GM12875 (cell line): ENCODE measurements around the gene DDX31.

Source experiments
- H3K4me3 ChIP-seq: one replicate; pipeline ENCODE4 v1.5.1; 2011; ENCODE audit warnings: low read depth, low read length, control low read depth
- CTCF ChIP-seq: IDR thresholded peaks from 2 replicates; pipeline ENCODE4 v1.5.1; 2011; ENCODE audit warnings: low read depth, mild to moderate bottlenecking, control low read depth, inconsistent platforms, low read length, moderate library complexity, borderline replicate concordance; ENCODE audit not compliant: insufficient read depth

DDX31 gene

GRCh38 chr9:132583584-132584304 lies 86.0 kb downstream of the DDX31 start:
- TF ChIP-seq CTCF = no peak
- no peak overlapping the region for H3K4me3 ChIP-seq

GRCh38 chr9:132582786-132583583 lies 86.8 kb downstream of the DDX31 start:
- no peak for TF ChIP-seq CTCF
- H3K4me3 ChIP-seq = no peak overlapping the region

GRCh38 chr9:132582276-132582785 lies 87.5 kb downstream of the DDX31 start, which contains the start of gene BARHL1:
Gene BARHL1, plus strand, starts transcription at chr9:132582606. Its CDS starts 192 bp downstream, at chr9:132582798.
- no peak for TF ChIP-seq CTCF
- no peak within 1 kb of the TSS for H3K4me3 ChIP-seq

- H3K4me3 ChIP-seq = no peak overlapping the region
- TF ChIP-seq CTCF = no peak
Measured at GRCh38 chr9:132579427-132579798, 90.4 kb downstream of the DDX31 start.

GRCh38 chr9:132578367-132578932 lies 91.3 kb downstream of the DDX31 start:
- no peak for TF ChIP-seq CTCF
- no peak overlapping the region for H3K4me3 ChIP-seq

- no peak for TF ChIP-seq CTCF
- no peak overlapping the region for H3K4me3 ChIP-seq
Measured at GRCh38 chr9:132577119-132577518, 92.7 kb downstream of the DDX31 start.

- no peak for TF ChIP-seq CTCF
- no peak overlapping the region for H3K4me3 ChIP-seq
Measured at GRCh38 chr9:132575811-132576210, 94.0 kb downstream of the DDX31 start.
